Transverse colon (tissue), 4 donors: ENCODE results near the gene UBAC2.

Experiments used
- CTCF ChIP-seq, 5 experiments: fragments of 200-600 bp in 3 of 5; fragments of 450-650 bp in 2 of 5; sonication (generic) in 3 of 5; IDR thresholded peaks; 1 replicate in 2 of 5; 2 replicates in 3 of 5; pipeline ENCODE4 v1.5.1; 2016 to 2017; ENCODE audit warnings: antibody characterized with exemption in 5 of 5, inconsistent platforms in 3 of 5, mild to moderate bottlenecking in 2 of 5, moderate library complexity in 1 of 5
- EP300 ChIP-seq: sonication (generic); formaldehyde crosslinking; IDR thresholded peaks from one replicate; pipeline ENCODE4 v1.6.1; 2017; ENCODE audit warnings: antibody characterized with exemption, low read depth
- POLR2A ChIP-seq: fragments of 450-650 bp; IDR thresholded peaks from one replicate; pipeline ENCODE4 v1.6.1; 2016; ENCODE audit warnings: antibody characterized with exemption, mild to moderate bottlenecking, moderate library complexity
- POLR2AphosphoS5 ChIP-seq, 3 donors: sonication (generic); formaldehyde crosslinking; IDR thresholded peaks; one replicate each; pipeline ENCODE4 v1.6.1; 2016; ENCODE audit warnings: antibody characterized with exemption in 3 of 3

GRCh38 chr13:99435116-99435515 is 234.5 kb downstream of the UBAC2 start:
- TF ChIP-seq CTCF (IDR thresholded peaks at IDR 0.05) (no peak), POLR2A (no peak), EP300 (no peak), POLR2AphosphoS5 (IDR thresholded peaks at IDR 0.05) (no peak)
